ENCODE results near the gene MORN3.

DNA sequence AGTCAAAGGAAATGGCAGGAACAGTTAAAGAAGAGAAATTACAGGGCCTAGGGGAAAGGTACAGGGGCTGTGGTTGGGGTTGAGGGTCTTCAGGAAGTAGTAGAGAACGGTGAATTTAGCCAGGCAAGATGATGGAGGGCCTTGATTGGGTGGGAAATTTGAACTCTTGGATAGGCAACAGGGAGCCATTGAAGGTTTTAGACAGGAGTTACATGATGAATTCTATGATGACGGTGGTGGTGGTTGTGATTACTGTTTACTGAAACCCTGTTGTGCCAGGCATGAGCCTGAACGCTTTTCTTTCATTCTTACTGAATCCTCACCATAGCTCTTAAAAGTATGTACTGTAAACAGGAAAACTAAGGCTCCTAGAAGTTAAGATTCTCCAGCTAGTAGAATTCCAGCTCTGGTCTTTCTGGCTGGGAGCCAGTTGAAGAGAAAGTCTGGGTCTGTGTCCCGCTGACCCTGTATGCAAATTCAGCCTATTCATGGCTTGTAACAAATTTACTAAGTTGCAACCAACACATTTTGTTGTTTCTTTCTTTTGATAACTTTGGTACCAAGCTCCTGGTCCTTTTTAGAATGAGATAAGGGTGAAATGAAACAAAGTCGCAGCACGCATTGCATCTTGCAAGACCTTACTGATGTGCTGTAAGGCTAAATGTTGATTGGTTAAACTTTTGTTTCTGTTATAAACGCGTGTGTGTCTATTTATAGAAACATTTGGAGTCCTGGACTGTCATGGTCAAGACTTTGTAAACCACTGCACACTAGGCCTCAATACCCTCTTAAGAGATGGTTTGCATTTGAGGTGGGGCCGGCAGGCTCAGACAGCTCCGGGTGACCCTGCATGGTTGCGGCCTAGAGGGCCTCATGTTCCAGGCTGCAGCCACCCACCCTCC is 37.1 kb downstream of the MORN3 start:
- TF ChIP-seq ZNF274 (IDR thresholded peaks at IDR 0.05; ENCODE audit: borderline replicate concordance, extremely low read depth, low read length) = no peak
- no peak for TF ChIP-seq RFX5 (IDR thresholded peaks at IDR 0.05; ENCODE audit: borderline replicate concordance, low read depth, low read length)
- TF ChIP-seq, protein P1, sequence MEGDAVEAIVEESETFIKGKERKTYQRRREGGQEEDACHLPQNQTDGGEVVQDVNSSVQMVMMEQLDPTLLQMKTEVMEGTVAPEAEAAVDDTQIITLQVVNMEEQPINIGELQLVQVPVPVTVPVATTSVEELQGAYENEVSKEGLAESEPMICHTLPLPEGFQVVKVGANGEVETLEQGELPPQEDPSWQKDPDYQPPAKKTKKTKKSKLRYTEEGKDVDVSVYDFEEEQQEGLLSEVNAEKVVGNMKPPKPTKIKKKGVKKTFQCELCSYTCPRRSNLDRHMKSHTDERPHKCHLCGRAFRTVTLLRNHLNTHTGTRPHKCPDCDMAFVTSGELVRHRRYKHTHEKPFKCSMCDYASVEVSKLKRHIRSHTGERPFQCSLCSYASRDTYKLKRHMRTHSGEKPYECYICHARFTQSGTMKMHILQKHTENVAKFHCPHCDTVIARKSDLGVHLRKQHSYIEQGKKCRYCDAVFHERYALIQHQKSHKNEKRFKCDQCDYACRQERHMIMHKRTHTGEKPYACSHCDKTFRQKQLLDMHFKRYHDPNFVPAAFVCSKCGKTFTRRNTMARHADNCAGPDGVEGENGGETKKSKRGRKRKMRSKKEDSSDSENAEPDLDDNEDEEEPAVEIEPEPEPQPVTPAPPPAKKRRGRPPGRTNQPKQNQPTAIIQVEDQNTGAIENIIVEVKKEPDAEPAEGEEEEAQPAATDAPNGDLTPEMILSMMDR (IDR thresholded peaks at IDR 0.05; ENCODE audit: control extremely low read depth in 1 of 3, insufficient read depth in 1 of 3, low read depth in 1 of 3, low read length in 3 of 3) = no peak
- TF ChIP-seq POLR2A (IDR thresholded peaks at IDR 0.05; ENCODE audit: control extremely low read depth in 1 of 2, low read depth in 2 of 2, low read length in 2 of 2) = no peak
- TF ChIP-seq SP1 (IDR thresholded peaks at IDR 0.05; ENCODE audit: low read depth, low read length) = no peak
- no peak for TF ChIP-seq BCL11A (IDR thresholded peaks at IDR 0.05; ENCODE audit: low read depth in 2 of 2, low read length in 2 of 2)

Measured in H1 (cell line).